Measurements from ENCODE around the gene PDILT. TPM values are rescaled to one million over a fixed set of nuclear protein-coding genes. Genes with fewer than 3 reads are reported as not detected.

PDILT gene
- total and polyA plus RNA-seq, 11 donors: not detected

GRCh38 chr16:20385844-20386832 lies 18.4 kb downstream of the PDILT start:
- no peaks in the 10 kb centered on the region for H3K36me3 ChIP-seq
- peak overlapping the region in 4 of 12 donors; percentile 2 to 34 (median 9) for H3K4me3 ChIP-seq
- H3K27me3 ChIP-seq: peaks cover 0 to under 1% (median 0%) of the 10 kb centered on the region in 9 donors
- WGBS, 4 donors: 31 to 37% (median 32%) methylated on average over 27 to 30 of the region's 30 CpGs
- peak; percentile 37 to 73 (median 56) for DNase-seq
- peak; percentile 72 to 87 (median 82) for TF ChIP-seq CTCF (IDR thresholded peaks at IDR 0.05)
- TF ChIP-seq POLR2A (IDR thresholded peaks at IDR 0.05): no peak
- peaks cover 0 to 5% (median 0%) of the 10 kb centered on the region in 12 donors for H3K4me1 ChIP-seq
- H3K27ac ChIP-seq: no peak overlapping the region
- intact Hi-C loops (cut with DNase I): loop anchor here in 4 of 10 donors (2.0 to 5.0 kb wide), 3 partner anchors 479 to 829 kb away; partner anchors contain the start of gene VPS35L (in 1 of the 4)
- ATAC-seq: peak in 3 of 4 donors; percentile 38 to 58 (median 58)
- no peaks in the 10 kb centered on the region for H3K9me3 ChIP-seq

- ATAC-seq: peak in 3 of 4 donors; percentile 69 to 80 (median 76)
- no peak for TF ChIP-seq POLR2A (IDR thresholded peaks at IDR 0.05)
- peak; percentile 71 to 83 (median 74) for TF ChIP-seq CTCF (IDR thresholded peaks at IDR 0.05)
- Histone ChIP-seq H3K4me1 (peaks cover 0 to 5% (median 0%) of the 10 kb centered on the region in 12 donors), H3K9me3 (no peaks in the 10 kb centered on the region), H3K4me3 (no peak overlapping the region), H3K27me3 (peaks cover 0 to 14% (median 0%) of the 10 kb centered on the region in 9 donors), H3K27ac (no peak overlapping the region), H3K36me3 (no peaks in the 10 kb centered on the region)
- intact Hi-C loops (cut with DNase I): loop anchor here in 9 of 10 donors (1.0 to 2.0 kb wide), 3 partner anchors 475 to 477 kb away; no protein-coding TSS in a partner anchor
- WGBS, 4 donors: 28 to 32% (median 30%) methylated on average over 7 to 11 of the region's 11 CpGs
- DNase-seq: peak in 3 of 5 donors; percentile 35 to 48 (median 43)
Measured at GRCh38 chr16:20383106-20384029, 21.2 kb downstream of the PDILT start.

GRCh38 chr16:20382202-20382948 lies 22.2 kb downstream of the PDILT start:
- no peak for TF ChIP-seq CTCF (IDR thresholded peaks at IDR 0.05)
- no peak for TF ChIP-seq POLR2A (IDR thresholded peaks at IDR 0.05)
- intact Hi-C loops (cut with DNase I): loop anchor here in 5 of 10 donors (2.0 kb wide), 1 partner anchor 476 kb away; no protein-coding TSS in a partner anchor
- no peaks in the 10 kb centered on the region for H3K9me3 ChIP-seq
- no peak for DNase-seq
- H3K4me1 ChIP-seq: peaks cover 0 to 5% (median 0%) of the 10 kb centered on the region in 12 donors
- WGBS, 4 donors: 86 to 94% (median 91%) methylated on average over 7 of the region's 7 CpGs
- H3K27me3 ChIP-seq: peaks cover 0 to 14% (median 0%) of the 10 kb centered on the region in 9 donors
- H3K36me3 ChIP-seq: no peaks in the 10 kb centered on the region
- no peak overlapping the region for H3K27ac ChIP-seq
- ATAC-seq: no peak
- H3K4me3 ChIP-seq: no peak overlapping the region
